H9 (cell line): ENCODE results near the gene MYL10. TPM values are rescaled to one million over a fixed set of nuclear protein-coding genes. Genes with fewer than 3 reads are reported as not detected.

ENCODE experiments used
- DNase-seq: peaks from one replicate; pipeline ENCODE4 v3.0.0-alpha.2; 2017
- H2AFZ ChIP-seq: one replicate; pipeline ENCODE4 v1.6.1; 2013; ENCODE audit warnings: mild to moderate bottlenecking, low read length, control low read depth, moderate library complexity
- H2AK5ac ChIP-seq: 2 replicates; pipeline ENCODE4 v1.6.1; 2013; ENCODE audit warnings: low read length, control low read depth, mixed read lengths; ENCODE audit not compliant: insufficient read length
- H2BK120ac ChIP-seq: one replicate; pipeline ENCODE4 v1.6.1; 2013; ENCODE audit warnings: low read depth, mild to moderate bottlenecking, low read length, control low read depth, inconsistent platforms; ENCODE audit not compliant: poor library complexity, severe bottlenecking
- H2BK12ac ChIP-seq: 2 replicates; pipeline ENCODE4 v1.6.1; 2013; ENCODE audit warnings: low read length, control low read depth, mixed read lengths, low read depth; ENCODE audit not compliant: insufficient read length
- H2BK15ac ChIP-seq: 2 replicates; pipeline ENCODE4 v1.6.1; 2013; ENCODE audit warnings: low read depth, low read length, control low read depth
- H2BK20ac ChIP-seq: one replicate; pipeline ENCODE4 v1.6.1; 2013; ENCODE audit warnings: low read depth, mild to moderate bottlenecking, low read length, control low read depth, inconsistent platforms; ENCODE audit not compliant: poor library complexity, severe bottlenecking
- H2BK5ac ChIP-seq: 2 replicates; pipeline ENCODE4 v1.6.1; 2013; ENCODE audit warnings: low read length, control low read depth, mixed read lengths; ENCODE audit not compliant: insufficient read length
- H3K14ac ChIP-seq: 2 replicates; pipeline ENCODE4 v1.6.1; 2013; ENCODE audit warnings: low read length, control low read depth; ENCODE audit not compliant: insufficient read depth
- H3K18ac ChIP-seq: 2 replicates; pipeline ENCODE4 v1.6.1; 2013; ENCODE audit warnings: low read depth, mild to moderate bottlenecking, mixed read lengths, low read length, control low read depth; ENCODE audit not compliant: insufficient read length
- H3K23ac ChIP-seq: 2 replicates; pipeline ENCODE4 v1.6.1; 2013; ENCODE audit warnings: low read length, control low read depth, mixed read lengths, low read depth; ENCODE audit not compliant: insufficient read length
- H3K23me2 ChIP-seq: 2 replicates; pipeline ENCODE4 v1.6.1; 2013; ENCODE audit warnings: low read depth, mild to moderate bottlenecking, mixed read lengths, low read length, control low read depth; ENCODE audit not compliant: insufficient read length, poor library complexity, severe bottlenecking
- H3K27ac ChIP-seq: 2 replicates; pipeline ENCODE4 v1.5.1; 2013; ENCODE audit warnings: low read length, control low read depth, mixed read lengths, low read depth; ENCODE audit not compliant: insufficient read length
- H3K27me3 ChIP-seq: 2 replicates; pipeline ENCODE4 v1.6.1; 2013; ENCODE audit warnings: low read length, control low read depth, inconsistent platforms; ENCODE audit not compliant: insufficient read depth
- H3K4ac ChIP-seq: 2 replicates; pipeline ENCODE4 v1.6.1; 2013; ENCODE audit warnings: low read depth, mild to moderate bottlenecking, control low read depth, inconsistent platforms, low read length, moderate library complexity
- H3K4me1 ChIP-seq: 2 replicates; pipeline ENCODE4 v1.6.1; 2013; ENCODE audit warnings: low read length, control low read depth, inconsistent platforms; ENCODE audit not compliant: insufficient read depth
- H3K4me2 ChIP-seq: 2 replicates; pipeline ENCODE4 v1.6.1; 2013; ENCODE audit warnings: low read length, control low read depth, mixed read lengths; ENCODE audit not compliant: insufficient read length, insufficient read depth
- H3K56ac ChIP-seq: 2 replicates; pipeline ENCODE4 v1.6.1; 2013; ENCODE audit warnings: low read depth, mild to moderate bottlenecking, mixed read lengths, low read length, control low read depth; ENCODE audit not compliant: insufficient read length
- H3K79me1 ChIP-seq: 2 replicates; pipeline ENCODE4 v1.6.1; 2013; ENCODE audit warnings: low read depth, mild to moderate bottlenecking, moderate library complexity, low read length, control low read depth, inconsistent platforms; ENCODE audit not compliant: insufficient read depth, poor library complexity, severe bottlenecking
- H3K79me2 ChIP-seq: 2 replicates; pipeline ENCODE4 v1.6.1; 2013; ENCODE audit warnings: low read length, control low read depth, inconsistent platforms; ENCODE audit not compliant: insufficient read depth
- H3K9ac ChIP-seq: 2 replicates; pipeline ENCODE4 v1.6.1; 2013; ENCODE audit warnings: low read length, control low read depth, mixed read lengths; ENCODE audit not compliant: insufficient read length; ENCODE audit errors: extremely low read depth
- H3K9me3 ChIP-seq: one replicate; pipeline ENCODE4 v1.6.1; 2013; ENCODE audit warnings: low read depth, low read length, inconsistent platforms; ENCODE audit not compliant: control insufficient read depth
- H3T11ph ChIP-seq: one replicate; pipeline ENCODE4 v1.6.1; 2013; ENCODE audit warnings: mild to moderate bottlenecking, low read length, control low read depth, inconsistent platforms
- H4K20me1 ChIP-seq: one replicate; pipeline ENCODE4 v1.6.1; 2013; ENCODE audit not compliant: control insufficient read depth, insufficient read length, insufficient read depth
- H4K5ac ChIP-seq: 2 replicates; pipeline ENCODE4 v1.6.1; 2013; ENCODE audit warnings: low read depth, mild to moderate bottlenecking, mixed read lengths, low read length, control low read depth; ENCODE audit not compliant: insufficient read length
- H4K8ac ChIP-seq: replicated peaks from 2 replicates; pipeline ENCODE4 v1.6.1; 2013; ENCODE audit warnings: low read length, control low read depth, mixed read lengths, low read depth; ENCODE audit not compliant: insufficient read length
- H4K91ac ChIP-seq: 2 replicates; pipeline ENCODE4 v1.6.1; 2013; ENCODE audit warnings: low read depth, mild to moderate bottlenecking, moderate library complexity, mixed read lengths, low read length, control low read depth; ENCODE audit not compliant: insufficient read length
- H3K27ac Mint-ChIP-seq, 3 experiments: 2 replicates in 2 of 3; 3 replicates in 1 of 3; pipeline ENCODE4 v1.8.0; 2020 to 2021; ENCODE audit warnings: mixed read lengths in 3 of 3, mild to moderate bottlenecking in 1 of 3, moderate library complexity in 1 of 3
- H3K27me3 Mint-ChIP-seq: 2 replicates; pipeline ENCODE4 v1.8.0; 2021; ENCODE audit warnings: low read depth, mild to moderate bottlenecking, moderate library complexity, mixed read lengths
- H3K36me3 Mint-ChIP-seq, 3 experiments: 2 replicates in 2 of 3; 3 replicates in 1 of 3; pipeline ENCODE4 v1.8.0; 2020 to 2021; ENCODE audit warnings: low read depth in 3 of 3, mixed read lengths in 3 of 3; ENCODE audit not compliant: insufficient read depth in 1 of 3
- H3K4me1 Mint-ChIP-seq, 2 experiments: 2 replicates each; pipeline ENCODE4 v1.8.0; 2020; ENCODE audit warnings: mixed read lengths in 2 of 2
- H3K4me3 Mint-ChIP-seq, 2 experiments: 2 replicates in 1 of 2; 3 replicates in 1 of 2; pipeline ENCODE4 v1.8.0; 2020 to 2021; ENCODE audit warnings: mild to moderate bottlenecking in 2 of 2, mixed read lengths in 2 of 2, moderate library complexity in 1 of 2
- H3K9me3 Mint-ChIP-seq, 2 experiments: 2 replicates in 1 of 2; 3 replicates in 1 of 2; pipeline ENCODE4 v1.8.0; 2020; ENCODE audit warnings: mild to moderate bottlenecking in 2 of 2, mixed read lengths in 2 of 2, moderate library complexity in 1 of 2
- WGBS: extraction: QIAGEN DNeasy Blood & Tissue Kit; methylation state at CpG from one replicate; pipeline ENCODE4 v1.1.7; 2013; ENCODE audit warnings: missing lambda C conversion rate, low lambda C conversion rate, mixed read lengths; ENCODE audit not compliant: insufficient read length; ENCODE audit errors: extremely low coverage; 5-methylcytosine and 5-hydroxymethylcytosine counted together
- total RNA-seq: library from RNA; stranded (reverse); gene quantifications from 2 replicates; pipeline ENCODE4 v1.2.1, GENCODE V29; 2021
- TF ChIP-seq, protein P1 (sequence below): fragments of 200-600 bp; sonication (generic); conservative IDR thresholded peaks from 3 replicates; pipeline ENCODE4 v1.8.0; 2021; ENCODE audit warnings: antibody characterized with exemption, mild to moderate bottlenecking

Gene MYL10
- total RNA-seq, 1 experiment from 2014 or later: 0.50 TPM

DNA sequence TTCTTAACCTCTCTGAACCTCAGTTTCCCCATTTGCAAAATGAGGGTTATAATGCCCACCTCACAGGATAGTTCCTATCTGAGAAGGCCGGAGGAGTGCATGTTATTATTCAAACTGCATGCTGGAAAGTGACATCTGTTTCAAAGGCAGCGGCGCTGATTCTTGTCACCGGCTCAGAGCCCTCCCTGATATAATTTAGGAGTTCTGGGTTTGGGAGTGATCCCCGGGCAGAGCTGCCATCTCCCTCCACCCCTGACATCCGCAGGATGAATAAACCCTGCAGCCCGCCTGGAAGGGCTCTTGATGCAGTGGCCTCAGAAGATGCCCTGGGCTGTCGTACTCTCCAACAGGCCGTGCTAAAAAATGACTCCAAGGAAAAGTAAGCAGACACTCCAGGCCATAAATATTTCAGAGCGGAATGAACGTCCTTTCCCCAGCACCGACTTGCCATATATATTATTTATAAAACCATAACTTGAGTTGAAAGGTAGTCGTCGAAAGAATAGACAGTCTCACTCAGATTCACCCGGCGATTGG lies 47.0 kb upstream of the MYL10 start:
- Histone ChIP-seq H2BK5ac (no peak overlapping the region), H3K23me2 (no peaks in the 10 kb centered on the region), H4K8ac (no peak overlapping the region), H2BK20ac (no peak overlapping the region), H3K23ac (no peak overlapping the region), H3K4me2 (no peak overlapping the region), H4K91ac (no peak overlapping the region), H3K79me1 (no peaks in the 10 kb centered on the region), H3K4ac (no peak overlapping the region), H2BK120ac (no peak overlapping the region), H3K9ac (no peak overlapping the region), H2BK15ac (no peak overlapping the region), H3K18ac (no peak overlapping the region), H3K27me3 (no peaks in the 10 kb centered on the region), H3K56ac (no peak overlapping the region), H3K14ac (no peak overlapping the region), H4K20me1 (no peaks in the 10 kb centered on the region), H3K79me2 (no peaks in the 10 kb centered on the region), H4K5ac (no peak overlapping the region), H3K4me1 (no peaks in the 10 kb centered on the region; the same call in 1 of the 2 replicates), H3T11ph (no peak overlapping the region), H3K27ac (no peak overlapping the region), H2AFZ (no peak overlapping the region), H3K9me3 (no peaks in the 10 kb centered on the region), H2BK12ac (no peak overlapping the region), H2AK5ac (no peak overlapping the region)
- Mint-ChIP-seq H3K4me3 (no peak overlapping the region), H3K9me3 (no peaks in the 10 kb centered on the region; a peak in 1 of 5 replicates), H3K36me3 (no peaks in the 10 kb centered on the region; a peak in 1 of 7 replicates), H3K27me3 (peaks cover 2% of the 10 kb centered on the region; the same call in 1 of the 2 replicates), H3K4me1 (peaks cover 11 to 19% of the 10 kb centered on the region in 2 experiments), H3K27ac (no peak overlapping the region)
- TF ChIP-seq, protein P1, sequence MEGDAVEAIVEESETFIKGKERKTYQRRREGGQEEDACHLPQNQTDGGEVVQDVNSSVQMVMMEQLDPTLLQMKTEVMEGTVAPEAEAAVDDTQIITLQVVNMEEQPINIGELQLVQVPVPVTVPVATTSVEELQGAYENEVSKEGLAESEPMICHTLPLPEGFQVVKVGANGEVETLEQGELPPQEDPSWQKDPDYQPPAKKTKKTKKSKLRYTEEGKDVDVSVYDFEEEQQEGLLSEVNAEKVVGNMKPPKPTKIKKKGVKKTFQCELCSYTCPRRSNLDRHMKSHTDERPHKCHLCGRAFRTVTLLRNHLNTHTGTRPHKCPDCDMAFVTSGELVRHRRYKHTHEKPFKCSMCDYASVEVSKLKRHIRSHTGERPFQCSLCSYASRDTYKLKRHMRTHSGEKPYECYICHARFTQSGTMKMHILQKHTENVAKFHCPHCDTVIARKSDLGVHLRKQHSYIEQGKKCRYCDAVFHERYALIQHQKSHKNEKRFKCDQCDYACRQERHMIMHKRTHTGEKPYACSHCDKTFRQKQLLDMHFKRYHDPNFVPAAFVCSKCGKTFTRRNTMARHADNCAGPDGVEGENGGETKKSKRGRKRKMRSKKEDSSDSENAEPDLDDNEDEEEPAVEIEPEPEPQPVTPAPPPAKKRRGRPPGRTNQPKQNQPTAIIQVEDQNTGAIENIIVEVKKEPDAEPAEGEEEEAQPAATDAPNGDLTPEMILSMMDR: no peak
- WGBS: no CpG with 5 or more reads among the region's 16 CpGs
- DNase-seq: no peak
